ENCODE data around the gene HELZ. TPM values are rescaled to one million over a fixed set of nuclear protein-coding genes. Genes with fewer than 3 reads are reported as not detected.

HELZ gene
- polyA plus RNA-seq, 2 of the 4 experiments (the other 2 are of a cell fraction): 5.6 to 18.3 TPM

DNA sequence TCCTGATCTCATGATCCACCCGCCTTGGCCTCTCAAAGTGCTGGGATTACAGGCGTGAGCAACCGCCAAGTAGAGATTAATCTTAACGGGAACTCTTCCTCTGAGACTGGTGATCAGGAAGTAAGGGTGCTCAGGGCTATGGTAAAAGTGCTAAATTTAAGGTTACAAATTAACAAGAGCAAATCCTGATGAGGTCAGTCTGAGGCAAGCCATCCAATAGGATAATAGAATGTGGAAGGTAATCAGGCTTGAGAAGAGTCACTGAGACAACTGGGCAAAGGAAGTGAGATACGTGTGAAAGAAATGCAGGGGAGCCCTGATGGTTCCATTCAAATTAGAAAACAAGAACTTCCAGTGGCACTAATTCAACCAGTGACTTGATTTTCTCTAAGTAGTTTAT, 131.5 kb downstream of the HELZ start:
- Histone ChIP-seq H3K27ac (no peak overlapping the region), H3K4me3 (no peak overlapping the region), H3K9me3 (0 out of 3 replicates have a peak, but pooled peaks cover 3% of the 10 kb centered on the region), H3K4me2 (no peak overlapping the region), H3K4me1 (no peaks in the 10 kb centered on the region)
- FAIRE-seq (no peak), ATAC-seq (no peak), DNase-seq (ENCODE audit: low read depth in 1 of 2, low spot score in 1 of 2) (no peak)
- CTCF ChIA-PET: interaction anchor here (1.7 kb wide), 1 partner anchor 17 kb away, joined by 4 read pairs; no protein-coding TSS in a partner anchor
- POLR2A ChIA-PET: no interaction called here
- WGBS (ENCODE audit: missing lambda C conversion rate): 96% methylated on average over 5 of the region's 5 CpGs
- TF ChIP-seq HDAC2 (IDR thresholded peaks at IDR 0.05) (no peak), NPAS2 (CRISPR knock-in tag; IDR thresholded peaks at IDR 0.05; ENCODE audit: borderline replicate concordance) (no peak), KDM1A (IDR thresholded peaks at IDR 0.05; ENCODE audit: low read depth) (no peak), PHF8 (IDR thresholded peaks at IDR 0.05; ENCODE audit: borderline replicate concordance, low read depth) (no peak), EHF (CRISPR knock-in tag; IDR thresholded peaks at IDR 0.05) (no peak), HOXA7 (CRISPR knock-in tag; IDR thresholded peaks at IDR 0.05) (no peak), GATA3 (IDR thresholded peaks at IDR 0.05; ENCODE audit: borderline replicate concordance) (no peak)

DNA sequence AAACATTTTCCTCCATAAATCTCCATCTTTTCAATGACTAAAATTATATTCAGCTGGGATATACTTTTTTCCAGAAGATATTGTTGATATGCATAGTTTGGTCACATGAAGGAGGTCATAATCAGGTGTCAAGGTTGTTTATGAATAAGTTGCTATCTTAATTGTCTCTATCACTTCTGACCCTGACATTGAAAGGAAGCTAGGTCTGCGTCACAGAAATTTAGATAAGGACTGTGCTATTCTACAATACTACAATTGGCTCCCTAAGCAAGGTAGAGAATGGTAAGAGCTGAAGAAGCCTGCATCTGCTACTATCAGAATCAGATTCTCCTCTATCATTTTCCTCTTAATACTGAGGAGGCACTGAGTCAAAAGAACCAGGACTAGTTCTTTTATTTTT, 133.2 kb downstream of the HELZ start:
- 0 out of 3 replicates have a peak, but pooled peaks cover 3% of the 10 kb centered on the region for H3K9me3 ChIP-seq
- WGBS (ENCODE audit: missing lambda C conversion rate): 95% methylated on average over 1 of the region's 1 CpG
- no peak overlapping the region for H3K27ac ChIP-seq
- FAIRE-seq (no peak), ATAC-seq (no peak), DNase-seq (ENCODE audit: low read depth in 1 of 2, low spot score in 1 of 2) (no peak)
- TF ChIP-seq FOSL2 (IDR thresholded peaks at IDR 0.05) (no peak), FOSL2 (CRISPR knock-in tag; IDR thresholded peaks at IDR 0.05) (no peak), NR3C1 (IDR thresholded peaks at IDR 0.05) (no peak), FOXS1 (CRISPR knock-in tag; IDR thresholded peaks at IDR 0.05) (no peak), ZNF302 (CRISPR knock-in tag; IDR thresholded peaks at IDR 0.05) (no peak), HEYL (CRISPR knock-in tag; IDR thresholded peaks at IDR 0.05) (no peak), GATA3 (IDR thresholded peaks at IDR 0.05; ENCODE audit: borderline replicate concordance) (no peak), RAD21 (conservative IDR thresholded peaks at IDR 0.05 in 1 of 2, IDR thresholded peaks at IDR 0.05 in 1 of 2) (no peak), CHD4 (IDR thresholded peaks at IDR 0.05; ENCODE audit: borderline replicate concordance) (no peak), MAFK (IDR thresholded peaks at IDR 0.05; ENCODE audit: partially characterized antibody) (no peak), CBX2 (IDR thresholded peaks at IDR 0.05; ENCODE audit: borderline replicate concordance, low read depth) (no peak), EHF (CRISPR knock-in tag; IDR thresholded peaks at IDR 0.05) (no peak), NPAS2 (CRISPR knock-in tag; IDR thresholded peaks at IDR 0.05; ENCODE audit: borderline replicate concordance) (no peak)
- TF ChIP-seq, protein P1, sequence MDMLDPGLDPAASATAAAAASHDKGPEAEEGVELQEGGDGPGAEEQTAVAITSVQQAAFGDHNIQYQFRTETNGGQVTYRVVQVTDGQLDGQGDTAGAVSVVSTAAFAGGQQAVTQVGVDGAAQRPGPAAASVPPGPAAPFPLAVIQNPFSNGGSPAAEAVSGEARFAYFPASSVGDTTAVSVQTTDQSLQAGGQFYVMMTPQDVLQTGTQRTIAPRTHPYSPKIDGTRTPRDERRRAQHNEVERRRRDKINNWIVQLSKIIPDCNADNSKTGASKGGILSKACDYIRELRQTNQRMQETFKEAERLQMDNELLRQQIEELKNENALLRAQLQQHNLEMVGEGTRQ (IDR thresholded peaks at IDR 0.05): no peak
- TF ChIP-seq, protein P2, sequence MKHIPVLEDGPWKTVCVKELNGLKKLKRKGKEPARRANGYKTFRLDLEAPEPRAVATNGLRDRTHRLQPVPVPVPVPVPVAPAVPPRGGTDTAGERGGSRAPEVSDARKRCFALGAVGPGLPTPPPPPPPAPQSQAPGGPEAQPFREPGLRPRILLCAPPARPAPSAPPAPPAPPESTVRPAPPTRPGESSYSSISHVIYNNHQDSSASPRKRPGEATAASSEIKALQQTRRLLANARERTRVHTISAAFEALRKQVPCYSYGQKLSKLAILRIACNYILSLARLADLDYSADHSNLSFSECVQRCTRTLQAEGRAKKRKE (CRISPR knock-in tag; IDR thresholded peaks at IDR 0.05; ENCODE audit: low read depth): no peak
- ChIA-PET CTCF (interaction anchor here (0.7 to 1.7 kb wide), 3 partner anchors 19 to 44 kb away, joined by 3 to 5 read pairs (median 4); no protein-coding TSS in a partner anchor), POLR2A (no interaction called here)
- H3K4me3 ChIP-seq: no peak overlapping the region
- no peak overlapping the region for H3K4me2 ChIP-seq
- H3K4me1 ChIP-seq: no peaks in the 10 kb centered on the region

DNA sequence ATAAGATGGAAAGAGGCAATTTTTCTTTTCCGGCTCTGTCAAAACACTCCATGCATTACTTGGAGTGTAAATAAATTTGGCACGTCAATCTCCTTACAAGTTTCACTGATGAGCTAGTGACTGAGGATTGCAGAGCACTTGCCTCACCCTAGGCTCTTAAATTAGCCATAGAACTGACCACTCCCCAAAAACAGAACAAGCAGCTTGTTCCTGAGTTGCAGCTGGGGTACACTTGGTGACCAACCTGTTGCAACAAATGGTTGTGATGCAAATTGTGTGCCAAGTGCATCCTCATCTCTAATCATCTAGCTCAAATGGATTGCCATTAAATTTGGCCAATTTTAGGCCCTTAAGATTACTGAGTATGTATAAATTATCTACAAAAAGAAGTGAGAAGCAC, 133.7 kb downstream of the HELZ start:
- no peak overlapping the region for H3K4me2 ChIP-seq
- no peak for ATAC-seq
- 90% methylated on average over 2 of the region's 2 CpGs for WGBS (ENCODE audit: missing lambda C conversion rate)
- no peak overlapping the region for H3K4me3 ChIP-seq
- ChIA-PET CTCF (interaction anchor here (0.9 to 1.1 kb wide), 2 partner anchors 28 to 29 kb away, joined by 3 to 4 read pairs; no protein-coding TSS in a partner anchor), POLR2A (no interaction called here)
- peak; percentile 18 for FAIRE-seq
- no peaks in the 10 kb centered on the region for H3K4me1 ChIP-seq
- DNase-seq (ENCODE audit: low read depth in 1 of 2, low spot score in 1 of 2): no peak
- no peak overlapping the region for H3K27ac ChIP-seq
- H3K9me3 ChIP-seq: 0 out of 3 replicates have a peak, but pooled peaks cover 3% of the 10 kb centered on the region
- TF ChIP-seq TP53 (CRISPR knock-in tag; IDR thresholded peaks at IDR 0.05) (no peak), KDM5A (IDR thresholded peaks at IDR 0.05) (no peak), FOSB (CRISPR knock-in tag; IDR thresholded peaks at IDR 0.05) (no peak), HEYL (CRISPR knock-in tag; IDR thresholded peaks at IDR 0.05) (no peak), FOSL2 (IDR thresholded peaks at IDR 0.05) (no peak), FOSL2 (CRISPR knock-in tag; IDR thresholded peaks at IDR 0.05) (no peak), POLR2A (IDR thresholded peaks at IDR 0.05; ENCODE audit: low read length) (no peak), HOXA7 (CRISPR knock-in tag; IDR thresholded peaks at IDR 0.05) (no peak), HOXB5 (CRISPR knock-in tag; IDR thresholded peaks at IDR 0.05) (no peak), NFE2L2 (conservative IDR thresholded peaks at IDR 0.05; ENCODE audit: low read length) (no peak), EHMT2 (IDR thresholded peaks at IDR 0.05; ENCODE audit: low read depth) (no peak), HOXB13 (CRISPR knock-in tag; IDR thresholded peaks at IDR 0.05; ENCODE audit: low read depth) (no peak), RNF2 (IDR thresholded peaks at IDR 0.05; ENCODE audit: borderline replicate concordance, low read depth) (no peak)
- TF ChIP-seq, protein P3, sequence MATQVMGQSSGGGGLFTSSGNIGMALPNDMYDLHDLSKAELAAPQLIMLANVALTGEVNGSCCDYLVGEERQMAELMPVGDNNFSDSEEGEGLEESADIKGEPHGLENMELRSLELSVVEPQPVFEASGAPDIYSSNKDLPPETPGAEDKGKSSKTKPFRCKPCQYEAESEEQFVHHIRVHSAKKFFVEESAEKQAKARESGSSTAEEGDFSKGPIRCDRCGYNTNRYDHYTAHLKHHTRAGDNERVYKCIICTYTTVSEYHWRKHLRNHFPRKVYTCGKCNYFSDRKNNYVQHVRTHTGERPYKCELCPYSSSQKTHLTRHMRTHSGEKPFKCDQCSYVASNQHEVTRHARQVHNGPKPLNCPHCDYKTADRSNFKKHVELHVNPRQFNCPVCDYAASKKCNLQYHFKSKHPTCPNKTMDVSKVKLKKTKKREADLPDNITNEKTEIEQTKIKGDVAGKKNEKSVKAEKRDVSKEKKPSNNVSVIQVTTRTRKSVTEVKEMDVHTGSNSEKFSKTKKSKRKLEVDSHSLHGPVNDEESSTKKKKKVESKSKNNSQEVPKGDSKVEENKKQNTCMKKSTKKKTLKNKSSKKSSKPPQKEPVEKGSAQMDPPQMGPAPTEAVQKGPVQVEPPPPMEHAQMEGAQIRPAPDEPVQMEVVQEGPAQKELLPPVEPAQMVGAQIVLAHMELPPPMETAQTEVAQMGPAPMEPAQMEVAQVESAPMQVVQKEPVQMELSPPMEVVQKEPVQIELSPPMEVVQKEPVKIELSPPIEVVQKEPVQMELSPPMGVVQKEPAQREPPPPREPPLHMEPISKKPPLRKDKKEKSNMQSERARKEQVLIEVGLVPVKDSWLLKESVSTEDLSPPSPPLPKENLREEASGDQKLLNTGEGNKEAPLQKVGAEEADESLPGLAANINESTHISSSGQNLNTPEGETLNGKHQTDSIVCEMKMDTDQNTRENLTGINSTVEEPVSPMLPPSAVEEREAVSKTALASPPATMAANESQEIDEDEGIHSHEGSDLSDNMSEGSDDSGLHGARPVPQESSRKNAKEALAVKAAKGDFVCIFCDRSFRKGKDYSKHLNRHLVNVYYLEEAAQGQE (IDR thresholded peaks at IDR 0.05): no peak
- TF ChIP-seq, protein P4, sequence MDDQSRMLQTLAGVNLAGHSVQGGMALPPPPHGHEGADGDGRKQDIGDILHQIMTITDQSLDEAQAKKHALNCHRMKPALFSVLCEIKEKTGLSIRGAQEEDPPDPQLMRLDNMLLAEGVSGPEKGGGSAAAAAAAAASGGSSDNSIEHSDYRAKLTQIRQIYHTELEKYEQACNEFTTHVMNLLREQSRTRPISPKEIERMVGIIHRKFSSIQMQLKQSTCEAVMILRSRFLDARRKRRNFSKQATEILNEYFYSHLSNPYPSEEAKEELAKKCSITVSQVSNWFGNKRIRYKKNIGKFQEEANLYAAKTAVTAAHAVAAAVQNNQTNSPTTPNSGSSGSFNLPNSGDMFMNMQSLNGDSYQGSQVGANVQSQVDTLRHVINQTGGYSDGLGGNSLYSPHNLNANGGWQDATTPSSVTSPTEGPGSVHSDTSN (IDR thresholded peaks at IDR 0.05): no peak
